HG03135 (cell line): ENCODE data around the gene GPR156.
"Not testable (repeated sequence)": the region's sequence is repeated elsewhere in the genome, so short reads cannot be mapped to it uniquely, and the experiment has no call there.

Experiments used
- ATAC-seq: cut with Tn5 transposase; IDR thresholded peaks from one replicate; pipeline ENCODE4 v1.9.1; 2021; ENCODE audit warnings: mild to moderate bottlenecking, moderate library complexity; ENCODE audit not compliant: unreplicated experiment

Gene GPR156

DNA sequence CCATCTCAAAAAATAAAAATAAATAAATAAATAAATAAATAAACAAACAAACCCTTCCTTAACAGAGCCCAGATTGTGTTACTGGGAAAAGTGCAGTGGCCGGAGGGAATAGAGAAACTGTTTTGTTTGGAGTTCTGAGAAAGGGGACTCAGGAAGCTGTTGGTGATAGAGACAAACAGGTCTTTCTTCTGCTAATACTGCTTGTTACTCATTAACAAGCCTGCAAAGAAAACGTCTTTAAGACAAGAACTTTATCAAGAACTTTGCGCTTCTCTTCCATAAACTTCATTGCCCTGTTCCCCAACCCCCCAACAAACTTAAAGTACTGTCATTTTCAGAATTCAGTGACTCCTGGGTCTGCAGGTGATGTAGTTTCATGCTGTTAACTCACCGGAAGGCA lies 122.0 kb downstream of the GPR156 start:
- ATAC-seq: no peak

DNA sequence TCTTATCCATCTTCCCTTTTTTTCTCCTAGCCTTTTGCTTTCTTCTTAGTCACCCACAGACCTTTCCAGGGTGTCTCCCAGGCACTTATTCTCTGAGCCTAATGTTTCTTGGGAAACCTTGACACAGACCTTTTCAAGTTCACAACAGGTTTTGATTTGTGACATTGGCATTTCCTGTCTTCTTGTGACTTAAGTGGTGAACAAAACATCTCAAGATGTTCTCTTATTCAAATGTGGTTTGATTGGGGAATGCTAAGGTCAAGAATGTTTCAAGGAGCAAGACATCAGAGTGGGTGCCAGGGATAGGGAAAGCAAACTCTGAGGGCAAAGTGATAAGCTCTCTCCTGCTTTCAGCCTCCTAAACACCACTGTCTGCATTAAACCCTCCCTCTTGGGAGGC lies 122.6 kb downstream of the GPR156 start:
- ATAC-seq: no peak

DNA sequence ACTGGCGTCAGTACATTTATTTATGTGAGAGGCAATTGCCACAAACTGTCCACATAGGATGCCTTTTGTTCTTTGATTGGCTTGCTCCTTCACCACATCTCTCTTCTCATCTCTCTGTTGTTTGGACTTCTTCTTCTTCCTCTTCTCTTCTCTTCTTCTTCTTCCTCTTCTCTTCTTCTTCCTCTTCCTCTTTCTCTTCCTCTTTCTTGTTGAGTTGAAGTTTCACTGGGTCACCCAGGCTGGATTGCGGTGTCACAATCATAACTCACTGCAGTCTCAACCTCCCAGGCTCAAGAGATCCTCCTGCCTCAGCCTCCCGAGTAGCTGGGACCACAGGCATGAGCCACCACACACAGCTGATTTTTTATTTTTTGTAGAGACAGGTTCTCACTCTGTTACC lies 123.1 kb downstream of the GPR156 start:
- ATAC-seq: no peak

DNA sequence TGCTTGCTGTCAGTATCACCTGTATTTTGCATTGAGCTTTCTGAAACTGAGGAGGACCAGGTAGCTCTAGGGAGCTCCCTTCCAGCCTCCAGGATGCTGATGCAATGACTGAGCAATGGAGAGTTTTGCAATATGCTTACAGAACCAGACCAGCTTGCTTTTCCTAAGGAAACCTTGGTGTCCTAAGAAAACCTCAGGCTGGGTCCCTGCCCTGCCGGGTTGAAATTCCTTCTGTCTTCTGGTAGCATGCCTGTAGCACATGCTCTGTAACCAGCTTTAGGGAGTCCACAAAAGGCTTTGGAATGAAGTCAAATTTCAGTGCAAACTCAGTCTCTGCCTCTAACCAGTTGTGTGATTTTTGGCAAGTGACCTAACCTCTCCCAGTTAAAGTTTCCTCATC lies 125.0 kb downstream of the GPR156 start:
- ATAC-seq: no peak

DNA sequence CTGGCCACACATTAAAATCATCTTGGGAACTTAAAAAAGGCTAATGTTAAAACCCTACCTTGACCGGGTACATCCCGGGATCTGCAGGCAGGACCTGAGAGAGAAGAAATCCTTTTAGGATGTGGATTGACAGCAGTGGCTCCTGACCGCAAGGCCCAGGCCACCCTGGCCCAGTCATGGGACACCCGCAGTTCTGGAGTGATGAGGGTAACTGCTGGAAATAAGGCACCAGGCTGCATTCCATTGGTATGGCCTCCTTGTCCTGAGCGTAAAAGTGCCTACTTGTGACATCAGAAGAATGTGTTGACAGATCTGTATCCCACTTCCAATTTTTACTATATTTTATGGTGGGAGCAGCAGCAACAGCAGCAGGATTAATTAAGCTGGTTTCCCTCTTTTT lies 127.3 kb downstream of the GPR156 start:
- no peak for ATAC-seq

DNA sequence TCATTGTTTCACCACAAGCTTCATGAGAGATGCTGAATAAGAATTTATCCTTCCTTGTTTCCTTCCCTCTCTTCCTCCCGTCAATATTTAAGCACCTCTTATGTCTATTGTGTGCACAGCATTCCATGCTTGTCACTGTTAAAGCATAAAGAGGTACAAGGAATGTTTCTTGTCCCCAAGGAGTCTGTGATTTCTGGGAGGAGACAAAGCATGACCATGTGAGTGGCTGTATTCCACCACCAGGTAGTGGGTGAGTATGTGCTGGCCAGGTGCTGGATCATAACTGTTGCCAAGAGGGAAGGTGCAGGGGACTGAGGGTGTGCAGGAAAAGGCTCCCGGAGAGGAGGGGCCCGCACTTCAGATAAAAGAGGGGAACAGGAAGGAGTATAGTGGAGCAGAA lies 127.9 kb downstream of the GPR156 start:
- ATAC-seq: no peak

DNA sequence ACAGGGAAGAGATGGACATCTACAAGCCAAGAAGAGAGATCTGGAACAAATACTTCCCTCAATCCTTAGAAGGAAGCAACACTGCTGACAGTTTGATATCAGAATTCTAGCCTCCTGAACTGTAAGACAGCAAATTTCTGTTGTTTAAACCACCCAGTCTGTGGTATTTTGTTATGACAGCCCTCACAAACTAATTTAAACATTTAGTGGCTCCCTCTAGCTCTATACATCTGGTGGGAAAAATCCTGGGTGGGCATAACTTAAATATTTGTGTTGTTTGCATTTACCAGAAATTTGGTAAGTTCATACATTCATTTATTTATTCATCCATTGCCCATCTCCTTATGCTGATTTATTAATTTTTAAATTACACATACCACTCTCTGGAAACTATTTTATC lies 128.3 kb downstream of the GPR156 start:
- ATAC-seq: no peak

DNA sequence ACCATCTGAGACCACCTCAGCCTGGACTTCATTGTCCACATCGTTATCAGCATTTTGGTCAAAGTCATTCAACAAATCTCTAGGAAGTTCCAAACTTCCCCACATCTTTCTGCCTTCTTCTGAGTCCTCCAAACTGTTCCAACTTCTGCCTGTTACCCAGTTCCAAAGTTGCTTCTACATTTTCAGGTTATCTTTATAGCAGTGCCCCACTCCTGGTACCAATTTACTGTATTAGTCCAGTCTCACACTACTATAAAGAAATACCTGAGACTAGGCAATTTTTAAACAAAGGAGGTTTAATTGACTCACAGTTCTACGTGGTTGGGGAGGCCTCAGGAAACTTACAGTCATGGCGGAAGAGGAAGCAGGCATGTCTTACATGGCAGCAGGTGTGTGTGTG lies 129.3 kb downstream of the GPR156 start:
- not testable (repeated sequence) for ATAC-seq

DNA sequence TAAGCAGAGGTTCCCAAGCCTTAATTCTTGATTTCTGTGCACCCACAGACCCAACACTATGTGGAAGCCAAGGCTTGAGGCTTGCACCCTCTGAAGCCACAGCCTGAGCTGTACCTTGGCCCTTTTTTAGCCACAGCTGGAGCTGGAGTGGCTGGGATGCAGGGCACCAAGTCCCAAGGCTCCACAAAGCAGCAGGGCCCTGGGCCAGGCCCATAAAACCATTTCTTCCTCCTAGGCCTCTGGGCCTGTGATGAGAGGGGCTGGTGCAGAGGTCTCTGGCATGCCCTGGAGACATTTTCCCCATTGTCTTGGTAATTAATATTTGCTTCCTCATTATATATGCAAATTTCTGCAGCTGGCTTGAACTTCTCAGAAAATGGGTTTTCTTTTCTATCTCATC lies 129.9 kb downstream of the GPR156 start:
- ATAC-seq: no peak

DNA sequence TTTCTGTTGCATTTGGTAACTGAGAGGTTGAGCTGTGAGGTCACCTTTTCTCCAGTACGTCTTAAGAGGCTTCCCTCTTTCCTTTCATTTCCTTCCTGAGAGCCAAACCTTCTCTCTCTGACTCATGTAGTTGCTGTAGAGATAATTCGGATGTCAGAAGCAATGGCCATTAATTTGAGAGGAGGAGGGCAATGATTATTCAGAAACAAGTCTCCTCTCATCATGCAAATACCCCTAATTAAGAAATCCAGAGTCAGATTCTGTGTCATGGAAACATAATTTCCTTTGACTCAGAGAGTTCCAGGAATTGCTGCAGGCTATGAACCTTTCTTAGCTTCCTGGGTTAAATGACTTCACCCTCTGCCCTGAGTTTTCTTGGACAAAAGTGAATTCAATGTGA lies 131.7 kb downstream of the GPR156 start:
- ATAC-seq: no peak

DNA sequence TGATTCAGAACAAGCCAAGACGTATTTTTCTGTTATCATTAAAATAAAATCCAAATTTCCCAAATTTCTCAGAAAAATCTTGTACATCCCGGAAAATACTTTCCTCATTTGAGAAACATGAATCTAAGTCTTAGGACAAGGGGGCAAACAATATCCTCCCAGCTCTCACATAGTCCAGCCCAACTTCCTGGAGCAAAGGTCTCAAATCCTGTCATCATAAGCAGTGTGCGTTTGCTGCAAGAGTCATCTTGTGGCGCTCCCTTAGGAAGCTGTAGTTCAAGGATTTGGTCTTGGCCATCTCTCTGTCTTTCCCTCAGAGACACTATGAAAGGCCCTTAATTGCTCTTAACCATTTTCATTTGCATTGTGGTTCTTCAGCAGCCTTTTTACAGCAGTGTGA lies 133.2 kb downstream of the GPR156 start:
- no peak for ATAC-seq

DNA sequence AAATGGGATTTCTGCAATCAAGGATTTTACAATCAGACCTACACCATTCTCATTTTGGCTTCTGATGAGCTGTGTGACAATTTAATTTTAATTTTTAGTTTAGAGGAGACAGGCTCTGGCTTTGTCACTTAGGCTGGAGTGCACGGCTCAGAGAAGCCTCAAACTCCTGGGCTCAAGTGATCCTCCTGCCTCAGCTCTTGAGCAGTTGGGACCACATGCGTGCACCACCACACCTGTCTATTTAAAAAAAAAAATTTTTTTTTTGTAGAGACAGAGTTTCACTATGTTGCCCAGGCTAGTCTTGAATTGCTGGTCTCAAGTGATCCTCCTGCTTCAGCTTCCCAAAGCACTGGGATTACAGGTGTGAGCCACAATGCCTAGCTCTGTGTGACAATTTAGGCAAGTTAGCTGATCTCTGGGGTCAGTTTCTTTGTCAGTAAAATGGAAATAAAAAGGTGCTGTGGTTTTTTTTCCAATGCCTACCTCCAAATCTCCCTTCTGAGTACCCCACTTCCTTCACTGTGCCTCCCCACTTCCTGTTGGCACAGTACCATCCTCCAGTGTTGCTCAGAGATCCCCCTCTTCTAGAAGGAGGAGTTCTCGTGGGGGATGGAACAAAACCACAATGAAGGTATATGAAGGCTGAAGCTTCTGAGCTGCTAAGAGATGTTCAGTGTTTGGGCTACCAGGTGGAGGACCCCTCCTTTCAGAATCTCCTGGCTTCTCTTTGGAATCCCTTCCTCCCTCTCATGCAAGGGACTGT lies 136.7 kb downstream of the GPR156 start:
- ATAC-seq: no peak

DNA sequence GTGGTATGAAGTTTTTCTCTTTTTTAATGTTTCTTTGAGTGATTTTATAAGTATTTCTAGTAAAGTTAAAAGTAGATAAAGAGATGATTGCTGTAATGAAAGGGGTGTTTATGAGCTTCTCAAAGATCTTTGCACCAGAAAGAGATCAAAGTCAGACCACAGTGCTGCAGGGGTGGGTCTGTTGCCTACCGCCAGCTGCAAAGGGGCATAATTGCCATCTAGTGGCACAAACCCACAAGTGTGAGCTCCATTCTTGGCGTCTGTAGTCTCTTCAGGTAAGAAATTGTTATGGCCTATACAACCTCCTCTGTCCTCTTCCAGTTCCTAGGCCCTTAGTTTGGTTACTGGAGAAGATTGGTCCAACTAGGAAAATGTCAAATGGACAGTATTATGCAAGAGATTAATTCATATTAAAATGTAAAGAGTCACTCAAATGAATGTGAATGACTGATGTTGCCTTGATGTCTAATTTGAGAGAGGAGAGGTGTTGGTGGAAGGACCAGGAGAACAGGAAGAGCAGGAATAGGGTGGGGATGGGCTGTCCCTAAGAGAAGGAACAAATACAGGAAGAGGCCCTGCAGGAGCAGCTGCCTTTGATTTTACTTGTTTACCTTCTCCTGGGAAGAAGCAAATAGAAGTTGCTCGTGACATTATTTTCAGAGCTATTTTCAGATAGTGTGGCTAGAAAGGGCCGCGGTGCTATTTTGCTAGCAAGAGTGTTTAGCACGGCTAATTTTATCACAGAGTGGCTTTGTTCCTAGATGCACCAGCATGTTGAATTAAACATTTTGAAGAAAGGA lies 137.8 kb downstream of the GPR156 start:
- no peak for ATAC-seq

DNA sequence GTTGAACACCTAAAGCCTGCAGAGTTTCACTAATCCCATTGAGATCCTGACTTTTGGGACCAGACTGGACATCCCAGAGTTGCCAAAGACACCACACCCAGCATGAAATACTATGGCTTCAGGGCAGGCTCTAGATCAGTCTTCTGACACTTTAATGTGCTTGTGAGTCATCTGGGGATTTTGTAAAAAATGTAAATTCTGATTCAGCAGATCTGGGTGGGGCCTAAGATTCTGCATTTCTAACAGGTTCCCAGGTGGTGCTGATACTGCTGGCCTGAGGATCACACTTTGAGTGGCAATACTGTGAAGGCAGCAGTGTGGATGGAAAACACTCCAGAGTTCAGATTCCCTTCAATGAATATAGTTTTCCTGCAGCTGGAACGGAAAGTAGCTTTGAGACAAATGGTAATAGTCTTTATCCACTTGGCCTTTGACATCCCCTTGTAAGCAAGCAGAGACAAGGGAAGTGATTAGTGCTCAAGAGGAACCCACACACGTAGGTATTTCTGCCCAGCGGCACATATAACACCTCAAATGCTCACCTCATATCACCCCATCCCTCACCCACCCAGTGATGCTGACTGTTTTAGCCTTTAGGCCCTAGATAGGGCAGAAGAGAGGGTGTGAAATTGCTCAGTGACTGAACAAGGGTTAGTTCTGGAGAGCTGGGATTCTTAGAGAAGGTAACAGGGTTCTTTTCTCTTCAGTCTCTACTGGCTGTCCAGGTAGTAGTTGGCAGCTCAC lies 139.3 kb downstream of the GPR156 start:
- ATAC-seq: no peak

DNA sequence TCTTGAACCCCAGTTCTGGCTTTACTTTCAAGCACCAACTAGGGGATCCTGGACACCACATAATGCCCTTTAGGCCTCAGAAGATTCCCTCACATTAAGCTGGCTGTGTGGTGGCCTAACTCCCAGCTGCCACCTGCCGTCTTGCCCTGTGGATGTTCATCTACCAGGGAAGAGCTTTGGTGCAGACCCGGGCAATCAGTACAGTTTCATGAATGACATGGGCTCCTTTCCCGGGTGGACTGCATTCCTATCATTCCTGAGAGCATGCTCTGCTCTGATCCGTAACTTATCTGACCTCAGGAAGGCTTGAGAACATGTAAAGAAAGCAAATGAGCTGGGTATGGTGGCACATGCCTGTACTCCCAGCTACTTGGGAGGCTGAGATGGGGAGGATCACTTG lies 140.8 kb downstream of the GPR156 start:
- no peak for ATAC-seq

DNA sequence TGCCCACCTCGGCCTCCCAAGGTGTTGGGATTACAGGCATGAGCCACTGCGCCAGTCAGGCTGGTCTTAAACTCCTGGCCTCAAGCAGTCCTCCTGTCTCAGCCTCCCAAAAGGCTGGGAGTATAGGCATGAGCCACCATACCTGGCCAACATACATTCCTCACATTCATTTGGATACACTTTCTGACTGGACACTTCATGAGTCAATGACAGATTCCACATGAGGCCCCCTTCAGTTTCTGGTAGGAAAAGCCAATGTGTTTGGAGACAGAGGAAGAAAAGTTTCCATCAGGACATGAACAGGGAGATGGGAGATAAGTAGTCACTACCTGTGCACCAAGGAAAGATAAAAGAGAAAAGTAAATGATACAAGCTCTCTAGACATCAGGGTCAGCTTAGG lies 141.3 kb downstream of the GPR156 start:
- no peak for ATAC-seq

DNA sequence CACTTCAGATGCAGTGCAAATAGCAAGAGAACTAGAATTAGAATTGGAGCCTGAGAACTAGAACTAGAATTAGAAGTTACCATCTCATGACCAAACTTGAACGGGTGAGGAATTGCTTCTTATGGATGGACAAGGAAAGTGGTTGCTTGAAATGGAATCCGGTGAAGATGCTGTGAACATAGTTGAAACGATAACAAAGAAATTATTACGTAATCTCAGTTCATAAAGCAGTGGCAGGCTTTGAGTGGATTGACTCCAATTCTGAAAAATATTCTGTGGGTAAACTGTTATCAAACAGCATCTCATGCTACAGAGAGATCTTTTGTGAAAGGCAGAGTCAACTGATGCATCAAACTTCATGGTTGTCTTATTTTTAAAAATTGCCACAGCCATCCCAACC lies 142.8 kb downstream of the GPR156 start:
- no peak for ATAC-seq

DNA sequence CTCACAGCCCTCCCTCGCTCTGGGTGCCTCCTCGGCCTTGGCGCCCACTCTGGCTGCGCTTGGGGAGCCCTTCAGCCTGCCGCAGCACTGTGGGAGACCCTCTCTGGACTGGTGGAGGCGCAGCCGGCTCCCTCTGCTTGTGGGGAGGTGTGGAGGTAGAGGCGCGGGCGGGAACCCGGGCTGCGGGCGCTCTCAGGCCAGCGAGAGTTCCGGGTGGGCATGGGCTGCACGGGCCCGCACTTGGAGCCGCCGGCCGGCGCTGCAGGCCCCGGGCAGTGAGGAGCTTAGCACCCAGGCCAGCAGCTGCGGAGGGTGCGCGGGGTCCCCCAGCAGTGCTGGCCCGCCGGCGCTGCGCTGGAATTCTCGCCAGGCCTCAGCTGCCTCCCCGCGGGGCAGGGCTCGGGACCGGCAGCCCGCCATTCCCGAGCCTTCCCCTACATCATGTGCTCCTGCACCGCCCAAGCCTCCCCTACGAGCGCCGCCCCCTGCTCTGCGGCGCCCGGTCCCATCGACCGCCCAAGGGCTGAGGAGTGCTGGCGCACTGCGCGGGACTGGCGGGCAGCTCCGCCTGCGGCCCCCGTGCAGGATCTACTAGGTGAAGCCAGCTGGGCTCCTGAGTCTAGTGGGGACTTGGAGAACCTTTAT lies 144.8 kb downstream of the GPR156 start:
- no peak for ATAC-seq

DNA sequence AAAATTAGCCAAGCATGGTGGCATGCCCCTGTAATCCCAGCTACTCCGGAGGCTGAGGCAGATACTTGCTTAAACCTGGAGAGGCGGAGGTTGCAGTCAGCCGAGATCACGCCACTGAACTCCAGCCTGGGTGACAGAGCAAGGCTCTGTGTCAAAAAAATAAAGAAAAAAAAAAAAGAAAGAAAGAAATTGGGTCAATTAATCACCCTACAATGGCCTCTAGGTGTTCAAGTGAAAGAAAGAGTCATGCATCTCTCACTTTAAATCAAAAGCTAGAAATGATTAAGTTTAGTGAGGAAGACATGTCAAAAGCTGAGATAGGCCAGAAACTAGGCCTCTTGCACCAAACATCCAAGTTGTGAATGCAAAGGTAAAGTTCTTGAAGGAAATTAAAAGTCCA lies 145.9 kb downstream of the GPR156 start:
- ATAC-seq: no peak

DNA sequence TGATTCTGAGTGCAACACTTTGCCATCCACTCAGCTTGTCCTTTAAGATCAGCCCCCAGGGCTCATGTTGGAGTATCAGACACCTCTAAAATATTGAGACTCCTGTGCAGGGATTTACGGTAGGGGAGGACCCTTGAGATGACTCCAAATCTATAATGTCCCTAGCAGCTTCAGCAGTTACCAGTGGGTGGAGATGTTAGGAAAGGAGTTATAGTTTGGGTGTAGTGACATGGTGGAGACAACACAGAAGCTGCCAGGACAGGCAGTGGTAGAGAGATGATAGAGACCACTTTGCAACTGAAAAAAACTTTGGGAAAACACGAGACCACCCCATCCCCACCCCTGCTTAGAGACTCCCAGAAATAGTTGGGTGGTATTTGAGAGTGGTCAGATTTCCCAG lies 147.5 kb downstream of the GPR156 start:
- no peak for ATAC-seq

DNA sequence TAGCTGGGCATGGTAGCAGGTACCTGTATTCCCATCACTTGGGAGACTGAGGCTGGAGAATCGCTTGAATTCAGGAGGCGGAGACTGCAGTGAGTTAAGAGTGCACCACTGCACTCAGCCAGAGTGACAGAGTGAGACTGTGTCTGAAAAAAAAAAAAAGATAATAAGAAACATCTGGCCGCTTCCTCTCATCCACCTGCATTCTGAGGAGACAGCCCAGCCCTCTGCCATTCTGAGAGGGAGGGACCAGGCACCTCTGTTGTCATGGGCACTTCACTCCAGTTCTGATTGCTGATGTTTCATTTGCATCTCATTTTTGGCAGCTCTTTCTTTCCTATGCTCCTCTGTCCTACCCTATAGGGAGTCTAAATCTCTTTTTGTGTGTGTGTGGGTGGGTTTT lies 154.4 kb downstream of the GPR156 start:
- no peak for ATAC-seq
